PC-9 (cell line): ENCODE data around the gene ELFN1. TPM values are rescaled to one million over a fixed set of nuclear protein-coding genes. Genes with fewer than 3 reads are reported as not detected.
A peak's percentile ranks its signal among the peaks of the same experiment; 100 is the strongest.

ENCODE experiments used
- BruUV-seq: library from RNA; stranded (reverse); fragments of 400-500 nt; replicated peaks from 2 replicates; lab custom pipeline; 2021; lab: Mats Ljungman, UMichigan
- CTCF ChIA-PET: fragments of 300-600 bp; sonication (Branson Sonifier 250); formaldehyde crosslinking; loops from one replicate; lab custom pipeline; 2022; ENCODE audit warnings: antibody characterized with exemption; lab: Charles Lee
- POLR2A ChIA-PET: fragments of 300-600 bp; sonication (Branson Sonifier 250); formaldehyde crosslinking; loops from one replicate; lab custom pipeline; 2022; ENCODE audit warnings: antibody characterized with exemption; ENCODE audit not compliant: unreplicated experiment; lab: Charles Lee
- DNase-seq, 2 experiments: peaks; one replicate each; pipeline versions ENCODE4 v3.0.0 to v3.0.0-alpha.2; 2015 to 2022; ENCODE audit warnings: mixed read lengths in 1 of 2
- H2AFZ ChIP-seq: fragments of 200-600 bp; sonication (generic); 2 replicates; pipeline ENCODE4 v1.8.1; 2017; ENCODE audit warnings: antibody characterized with exemption
- H3F3A ChIP-seq: fragments of 200-600 bp; sonication (generic); 2 replicates; pipeline ENCODE4 v1.8.1; 2017; ENCODE audit warnings: antibody characterized with exemption, mild to moderate bottlenecking, low read depth; ENCODE audit not compliant: insufficient read depth
- H3K27ac ChIP-seq: fragments of 200-600 bp; sonication (generic); 2 replicates; pipeline ENCODE4 v1.6.1; 2016; ENCODE audit warnings: mixed run types
- H3K27me3 ChIP-seq: fragments of 200-600 bp; sonication (generic); 2 replicates; pipeline ENCODE4 v1.6.1; 2016; ENCODE audit warnings: low read depth, mixed run types; ENCODE audit not compliant: insufficient read depth
- H3K36me3 ChIP-seq: fragments of 200-600 bp; sonication (generic); 2 replicates; pipeline ENCODE4 v1.6.1; 2016; ENCODE audit warnings: low read depth, mixed run types
- H3K4me1 ChIP-seq: fragments of 200-600 bp; sonication (generic); replicated peaks from 2 replicates; pipeline ENCODE4 v1.6.1; 2016; ENCODE audit warnings: mixed run types; ENCODE audit not compliant: insufficient read depth
- H3K4me2 ChIP-seq: fragments of 200-600 bp; sonication (generic); 2 replicates; pipeline ENCODE4 v1.6.1; 2017; ENCODE audit warnings: mixed run types
- H3K4me3 ChIP-seq: fragments of 200-600 bp; sonication (generic); 2 replicates; pipeline ENCODE4 v1.6.1; 2016; ENCODE audit warnings: mixed run types
- H3K79me2 ChIP-seq: fragments of 200-600 bp; sonication (generic); 2 replicates; pipeline ENCODE4 v1.6.1; 2017; ENCODE audit warnings: low read depth, mixed run types
- H3K9me2 ChIP-seq: fragments of 200-600 bp; sonication (generic); 2 replicates; pipeline ENCODE4 v1.8.1; 2017; ENCODE audit warnings: mild to moderate bottlenecking; ENCODE audit not compliant: insufficient read depth
- H3K9me3 ChIP-seq: fragments of 200-600 bp; sonication (generic); 2 replicates; pipeline ENCODE4 v1.8.1; 2016; ENCODE audit warnings: low read depth; ENCODE audit not compliant: insufficient read depth
- H4K20me1 ChIP-seq: fragments of 200-600 bp; sonication (generic); 2 replicates; pipeline ENCODE4 v1.8.1; 2017; ENCODE audit not compliant: insufficient read depth
- EZH2 ChIP-seq: fragments of 200-600 bp; sonication (generic); IDR thresholded peaks from 2 replicates; pipeline ENCODE4 v1.8.0; 2017; ENCODE audit warnings: antibody characterized with exemption, low read depth
- intact Hi-C: fragments of 100-400 bp; cut with micrococcal nuclease; formaldehyde crosslinking; loops from one replicate; pipeline ENCODE4 v1.10.0; 2022; ENCODE audit not compliant: unreplicated experiment
- total RNA-seq: library from RNA; stranded (reverse); gene quantifications from 2 replicates; pipeline ENCODE4 v1.2.3, GENCODE V29; 2021
- TF ChIP-seq, protein P1 (sequence below): fragments of 200-600 bp; sonication (generic); conservative IDR thresholded peaks from 2 replicates; pipeline ENCODE4 v1.6.1; 2017; ENCODE audit warnings: mixed run types, antibody characterized with exemption, mild to moderate bottlenecking, moderate library complexity

ELFN1 gene
- total RNA-seq, 1 experiment from 2014 or later = 0.09 TPM

DNA sequence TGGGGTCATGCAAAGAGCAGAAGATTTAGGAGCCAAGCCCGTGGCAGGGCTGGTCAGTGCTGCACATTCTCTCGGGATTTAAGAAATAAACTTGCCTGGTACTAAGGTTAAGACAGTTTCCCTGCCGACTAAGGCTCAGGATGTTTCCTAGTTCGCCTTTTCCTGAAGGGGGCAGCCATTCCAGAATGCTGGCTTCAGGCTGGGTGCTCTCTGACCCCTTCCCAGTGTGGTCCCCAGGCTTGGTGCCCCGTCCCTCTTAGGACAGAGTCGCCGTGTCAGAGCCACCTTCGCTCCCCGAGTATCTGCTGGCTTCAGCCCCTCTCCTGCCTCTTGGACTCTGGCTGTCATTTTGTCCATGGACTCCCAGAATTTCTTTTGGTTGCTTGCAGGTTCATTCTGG lies 117.2 kb downstream of the ELFN1 start:
- no peak overlapping the region for H3K4me2 ChIP-seq
- no peak overlapping the region for H2AFZ ChIP-seq
- H3K9me2 ChIP-seq = no peaks in the 10 kb centered on the region
- no peaks in the 10 kb centered on the region for H3K79me2 ChIP-seq
- DNase-seq = no peak
- no TSS peak for BruUV-seq
- H3K4me3 ChIP-seq = no peak overlapping the region
- H3F3A ChIP-seq = no peaks in the 10 kb centered on the region
- H3K27me3 ChIP-seq = peaks cover 30% of the 10 kb centered on the region
- H3K27ac ChIP-seq = no peak overlapping the region
- no peak for TF ChIP-seq EZH2
- TF ChIP-seq, protein P1, sequence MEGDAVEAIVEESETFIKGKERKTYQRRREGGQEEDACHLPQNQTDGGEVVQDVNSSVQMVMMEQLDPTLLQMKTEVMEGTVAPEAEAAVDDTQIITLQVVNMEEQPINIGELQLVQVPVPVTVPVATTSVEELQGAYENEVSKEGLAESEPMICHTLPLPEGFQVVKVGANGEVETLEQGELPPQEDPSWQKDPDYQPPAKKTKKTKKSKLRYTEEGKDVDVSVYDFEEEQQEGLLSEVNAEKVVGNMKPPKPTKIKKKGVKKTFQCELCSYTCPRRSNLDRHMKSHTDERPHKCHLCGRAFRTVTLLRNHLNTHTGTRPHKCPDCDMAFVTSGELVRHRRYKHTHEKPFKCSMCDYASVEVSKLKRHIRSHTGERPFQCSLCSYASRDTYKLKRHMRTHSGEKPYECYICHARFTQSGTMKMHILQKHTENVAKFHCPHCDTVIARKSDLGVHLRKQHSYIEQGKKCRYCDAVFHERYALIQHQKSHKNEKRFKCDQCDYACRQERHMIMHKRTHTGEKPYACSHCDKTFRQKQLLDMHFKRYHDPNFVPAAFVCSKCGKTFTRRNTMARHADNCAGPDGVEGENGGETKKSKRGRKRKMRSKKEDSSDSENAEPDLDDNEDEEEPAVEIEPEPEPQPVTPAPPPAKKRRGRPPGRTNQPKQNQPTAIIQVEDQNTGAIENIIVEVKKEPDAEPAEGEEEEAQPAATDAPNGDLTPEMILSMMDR = no peak
- CTCF ChIA-PET = no interaction called here
- peaks cover 7% of the 10 kb centered on the region; the same call in 1 of the 2 replicates for H3K9me3 ChIP-seq
- no peaks in the 10 kb centered on the region for H3K36me3 ChIP-seq
- intact Hi-C loops = no loop called here
- POLR2A ChIA-PET = no interaction called here
- no peaks in the 10 kb centered on the region for H3K4me1 ChIP-seq
- H4K20me1 ChIP-seq = no peaks in the 10 kb centered on the region

DNA sequence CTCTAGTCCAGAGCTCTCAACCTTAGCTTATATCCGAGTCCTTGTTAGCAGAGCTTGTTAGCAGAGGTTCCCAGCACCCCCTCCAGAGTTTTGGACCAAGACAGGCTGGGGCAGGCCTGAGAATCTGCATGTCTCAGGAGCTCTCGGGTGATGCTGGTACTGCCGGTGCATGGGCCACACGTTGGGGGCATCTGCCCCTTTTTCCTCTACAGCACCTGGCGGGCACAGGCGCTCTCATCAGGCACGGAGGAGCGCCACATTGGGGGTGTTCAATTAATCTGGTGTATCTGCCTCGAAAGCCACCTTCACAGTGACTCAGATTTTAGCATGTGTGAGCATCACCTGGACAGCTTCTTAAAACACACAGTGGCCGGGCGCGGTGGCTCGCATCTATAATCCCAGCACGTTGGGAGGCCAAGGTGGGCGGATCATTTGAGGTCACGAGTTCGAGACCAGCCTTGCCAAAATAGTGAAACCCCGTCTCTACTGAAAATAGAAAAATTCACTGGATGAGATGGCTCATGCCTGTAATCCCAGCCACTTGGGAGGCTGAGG lies 117.7 kb downstream of the ELFN1 start:
- DNase-seq = no peak
- Histone ChIP-seq H2AFZ (no peak overlapping the region), H3K4me1 (no peaks in the 10 kb centered on the region), H3K9me3 (peaks cover 7% of the 10 kb centered on the region; the same call in 1 of the 2 replicates), H3K79me2 (no peaks in the 10 kb centered on the region), H3K4me3 (no peak overlapping the region), H3K4me2 (no peak overlapping the region), H3K27me3 (peaks cover 29% of the 10 kb centered on the region), H3F3A (no peaks in the 10 kb centered on the region), H3K36me3 (no peaks in the 10 kb centered on the region), H3K9me2 (no peaks in the 10 kb centered on the region), H3K27ac (no peak overlapping the region), H4K20me1 (no peaks in the 10 kb centered on the region)
- no TSS peak for BruUV-seq
- intact Hi-C loops = no loop called here
- CTCF ChIA-PET = no interaction called here
- TF ChIP-seq, protein P1 = no peak
- no peak for TF ChIP-seq EZH2
- POLR2A ChIA-PET = no interaction called here

DNA sequence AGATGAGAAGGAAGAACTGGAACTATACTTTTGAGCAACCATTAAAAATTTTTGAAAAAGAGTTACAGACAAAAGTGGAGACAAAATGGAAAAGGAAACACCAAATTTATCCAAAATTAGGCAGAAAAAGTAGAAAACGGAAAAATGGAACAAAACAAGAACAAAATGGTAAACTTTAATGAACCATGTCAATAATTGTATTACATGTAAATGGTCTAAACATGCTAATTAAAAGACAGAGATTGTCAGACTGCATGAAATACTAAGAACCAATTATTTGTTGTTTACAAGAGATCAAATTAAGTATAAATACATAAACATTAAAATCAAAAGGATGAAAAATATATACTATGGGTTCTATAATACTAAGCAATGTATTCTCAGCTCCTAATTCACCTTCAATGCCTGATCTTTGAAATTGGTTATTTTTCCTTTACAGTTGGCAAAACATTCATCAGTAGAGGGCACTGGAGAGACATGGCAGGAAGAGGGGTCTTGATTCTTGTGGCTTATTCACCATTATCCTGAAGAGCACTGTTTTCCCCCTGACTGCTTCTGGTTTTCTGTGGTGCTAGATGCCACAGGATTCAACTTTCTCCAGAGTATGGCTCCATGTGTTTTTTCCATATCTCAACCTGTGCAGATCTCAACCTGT lies 124.9 kb downstream of the ELFN1 start:
- intact Hi-C loops = no loop called here
- Histone ChIP-seq H4K20me1 (no peaks in the 10 kb centered on the region), H3K9me3 (peaks cover 13% of the 10 kb centered on the region), H3K9me2 (no peaks in the 10 kb centered on the region), H3K36me3 (no peaks in the 10 kb centered on the region), H3K4me2 (no peak overlapping the region), H3K27ac (no peak overlapping the region), H3K4me3 (no peak overlapping the region), H3K79me2 (no peaks in the 10 kb centered on the region), H3K4me1 (no peaks in the 10 kb centered on the region), H3K27me3 (peaks cover 66% of the 10 kb centered on the region), H2AFZ (no peak overlapping the region), H3F3A (no peaks in the 10 kb centered on the region)
- ChIA-PET POLR2A (no interaction called here), CTCF (no interaction called here)
- TF ChIP-seq EZH2 = no peak
- TF ChIP-seq, protein P1 = peak; percentile 35; the same call in 1 of the 2 replicates
- peak in 1 of 2 experiments; percentile 32 for DNase-seq
- no TSS peak for BruUV-seq

Other genes with a start within 250 kb of the ELFN1 start
- 104 and 115 TPM in 2 replicates for gene MICALL2, start 210.8 kb upstream of the ELFN1 start, total RNA-seq
- gene INTS1, start 165.9 kb upstream of the ELFN1 start, total RNA-seq = 124 and 170 TPM in 2 replicates
- 43.1 and 70.8 TPM in 2 replicates for gene MAFK, start 139.6 kb upstream of the ELFN1 start, total RNA-seq
- gene TMEM184A, start 114.1 kb upstream of the ELFN1 start, total RNA-seq = 21.4 TPM in 2 replicates
- gene PSMG3, start 100.2 kb upstream of the ELFN1 start, total RNA-seq = 63.3 and 78.9 TPM in 2 replicates